Hypothalamus (tissue), 51 donors: ENCODE results near the gene RASGRP4.
"Not testable (repeated sequence)": the region's sequence is repeated elsewhere in the genome, so short reads cannot be mapped to it uniquely, and the experiment has no call there.

Experiments used
- DNase-seq, 51 donors: peaks; one replicate each; lab custom pipeline; 2025; lab: John Stamatoyannopoulos, UW

The RASGRP4 gene

DNA sequence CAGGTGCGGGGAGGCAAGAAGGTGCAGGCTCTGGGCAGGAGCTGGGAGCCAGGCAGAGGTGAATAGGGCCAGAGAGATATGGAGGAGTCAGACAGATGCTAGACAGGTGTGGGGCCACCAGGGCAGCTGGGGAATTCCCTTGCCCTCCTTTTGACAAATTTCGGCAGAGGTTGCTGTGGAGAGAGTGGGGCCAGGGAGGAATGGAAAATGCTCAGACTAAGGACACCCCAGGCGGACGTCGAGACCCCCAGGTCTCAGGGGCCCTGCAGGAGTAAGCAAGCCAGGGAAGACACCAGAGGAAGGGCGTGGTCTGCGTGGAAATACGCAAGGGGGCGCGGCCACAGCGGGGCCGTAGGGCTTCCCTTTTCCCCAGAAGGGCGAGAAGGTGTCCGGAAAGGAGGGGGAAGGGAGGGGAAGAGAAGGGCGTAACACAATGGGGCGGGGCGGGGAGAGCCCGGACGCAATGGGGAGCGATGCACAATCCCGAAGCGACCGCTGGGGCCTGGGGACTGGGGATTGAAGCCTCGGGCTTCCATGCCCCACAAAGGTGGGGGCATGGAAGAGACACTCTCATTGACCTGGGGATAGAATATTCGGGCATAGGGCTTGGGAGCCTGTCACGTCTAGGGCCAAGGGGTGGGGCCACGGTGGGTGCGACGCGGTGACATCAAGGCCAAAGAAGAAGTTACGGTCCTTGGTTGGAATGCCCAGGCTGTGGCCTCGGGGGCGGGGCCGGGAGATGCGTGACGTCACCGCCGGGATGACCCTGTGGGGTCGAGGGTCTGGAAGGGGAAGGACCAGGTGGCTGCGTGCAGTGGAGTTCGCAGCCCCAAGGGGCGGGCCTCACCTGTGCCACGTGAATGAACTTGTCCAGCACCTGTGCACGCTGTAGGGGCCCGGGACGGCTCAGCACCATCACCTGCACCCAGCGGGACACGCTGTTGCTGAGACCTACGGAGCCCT lies 8.2 kb downstream of the RASGRP4 start:
- peak in 6 of 51 donors; percentile 6 to 18 (median 12) for DNase-seq

DNA sequence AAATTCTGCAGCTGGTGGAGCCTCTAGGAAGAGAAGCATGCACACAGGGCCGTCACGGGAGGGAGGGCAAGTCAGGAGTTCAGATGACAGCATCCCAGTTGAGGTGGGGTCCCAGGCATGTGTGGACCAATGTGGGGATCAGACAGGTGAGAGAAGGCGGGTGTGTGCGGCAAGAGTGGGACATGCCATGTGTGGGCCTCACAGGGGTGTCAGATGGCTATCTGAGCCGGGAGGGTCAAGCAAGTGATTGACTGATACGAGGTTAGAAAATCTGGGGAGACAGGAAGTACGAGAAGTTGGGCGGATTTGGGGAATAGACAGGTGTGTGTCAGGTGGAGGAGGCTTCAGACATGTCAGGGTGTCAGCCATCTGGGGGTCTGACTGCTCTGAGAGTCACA lies 8.9 kb downstream of the RASGRP4 start:
- no peak for DNase-seq

DNA sequence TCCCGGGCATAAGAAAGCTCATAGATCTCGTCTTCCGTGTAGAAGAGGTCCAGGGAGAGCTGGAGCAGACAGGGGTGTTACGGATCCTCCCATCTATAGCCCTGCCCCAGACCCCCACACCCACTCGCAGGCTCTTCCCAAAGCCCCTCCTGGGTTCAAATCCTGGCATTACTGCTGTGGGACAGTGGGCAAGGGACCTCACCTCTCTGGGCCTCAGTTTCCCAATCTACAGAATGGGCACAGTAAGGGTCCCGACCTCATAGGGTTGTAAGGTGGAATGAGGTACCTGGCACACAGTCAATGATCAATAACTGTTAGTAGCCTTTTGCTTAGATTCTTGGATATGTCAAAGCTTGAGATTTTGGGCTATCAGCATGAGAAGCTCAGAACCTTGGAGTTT lies 12.6 kb downstream of the RASGRP4 start:
- no peak for DNase-seq

DNA sequence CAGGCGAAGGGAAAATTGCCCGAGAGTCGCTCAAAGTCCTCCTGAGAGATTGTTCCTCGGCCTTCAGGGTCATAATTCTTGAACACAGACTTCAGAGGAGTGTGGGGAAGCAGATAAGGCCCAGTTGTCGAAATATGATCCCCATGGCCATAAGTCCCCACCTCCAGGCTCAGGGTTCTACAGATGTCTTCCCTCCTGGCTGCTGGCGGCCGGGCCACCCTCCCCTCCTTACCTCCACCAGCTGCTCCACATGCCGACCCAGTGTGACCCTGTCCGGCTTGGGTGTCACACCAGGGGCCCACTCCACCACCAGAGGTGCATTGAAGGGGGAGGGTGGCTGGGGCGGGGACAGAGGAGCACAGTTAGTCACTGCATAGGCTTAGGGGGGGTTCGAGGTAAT lies 13.1 kb downstream of the RASGRP4 start:
- DNase-seq = no peak

DNA sequence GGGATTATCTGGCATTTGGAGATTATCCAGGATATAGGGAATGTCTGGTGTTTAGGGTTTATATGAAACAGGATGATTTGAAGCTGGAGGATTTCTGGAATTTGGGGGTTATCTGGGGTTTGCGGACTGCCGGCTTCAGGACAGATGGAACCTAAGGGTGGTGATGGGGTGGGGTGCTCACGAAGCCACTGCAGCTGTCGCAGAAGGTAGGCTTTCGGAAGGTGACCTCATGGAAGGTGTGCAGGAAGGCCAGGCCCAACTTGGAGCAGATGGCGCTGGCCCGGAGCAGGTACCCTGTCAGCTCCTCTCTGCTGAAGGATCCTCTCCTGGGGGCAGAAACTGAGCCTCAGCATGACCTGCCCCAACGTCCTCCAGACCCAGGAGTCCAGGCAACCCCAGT lies 13.5 kb downstream of the RASGRP4 start:
- DNase-seq = no peak

DNA sequence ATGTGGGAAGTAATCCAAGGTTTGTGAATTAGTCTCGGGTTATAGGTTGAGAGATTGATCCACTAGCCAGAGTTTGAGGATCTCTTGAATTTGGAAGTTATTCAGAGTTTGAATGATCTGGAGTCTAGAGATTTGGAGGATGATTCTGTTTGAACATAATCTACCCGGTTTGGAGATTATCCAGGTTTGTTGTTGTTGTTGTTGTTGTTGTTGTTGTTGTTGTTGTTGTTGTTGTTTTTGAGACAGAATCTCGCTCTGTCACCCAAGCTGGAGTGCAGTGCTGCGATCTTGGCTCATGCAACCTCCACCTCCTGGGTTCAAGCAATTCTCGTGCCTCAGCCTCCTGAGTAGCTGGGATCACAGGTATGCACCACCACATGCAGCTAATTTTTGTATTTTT lies 14.1 kb downstream of the RASGRP4 start:
- not testable (repeated sequence) for DNase-seq

DNA sequence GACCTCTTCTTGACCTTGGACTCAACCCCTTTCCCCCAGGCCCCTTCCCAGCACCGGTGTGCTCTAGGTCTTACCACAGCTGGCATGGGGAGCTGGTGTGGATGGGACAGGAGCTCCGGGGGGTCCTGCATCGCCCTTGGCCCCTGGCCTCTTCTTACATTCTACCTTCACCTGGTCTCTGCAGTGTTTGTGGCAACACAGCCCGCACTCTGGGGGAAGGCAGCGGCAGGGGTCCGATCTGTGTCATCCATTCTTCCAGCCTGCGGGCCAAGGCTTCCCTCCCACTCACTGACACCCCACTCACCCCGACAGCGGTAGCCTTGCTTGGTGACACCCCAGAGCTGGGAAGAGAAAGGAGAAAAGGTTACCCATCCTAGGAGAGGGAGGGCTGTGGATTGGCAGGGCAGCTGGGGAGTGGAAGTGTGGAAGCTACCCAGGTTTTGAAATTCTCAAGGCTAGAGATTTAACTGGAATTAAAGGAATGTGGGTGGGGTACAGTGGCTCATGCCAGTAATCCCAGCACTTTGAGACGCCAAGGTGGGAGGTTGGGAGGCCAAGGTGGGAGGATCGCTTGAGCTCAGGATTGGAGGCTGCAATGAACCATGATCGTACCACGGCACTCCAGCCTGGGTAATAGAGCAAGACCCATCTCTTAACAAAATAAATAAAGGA lies 14.8 kb downstream of the RASGRP4 start:
- DNase-seq = no peak

DNA sequence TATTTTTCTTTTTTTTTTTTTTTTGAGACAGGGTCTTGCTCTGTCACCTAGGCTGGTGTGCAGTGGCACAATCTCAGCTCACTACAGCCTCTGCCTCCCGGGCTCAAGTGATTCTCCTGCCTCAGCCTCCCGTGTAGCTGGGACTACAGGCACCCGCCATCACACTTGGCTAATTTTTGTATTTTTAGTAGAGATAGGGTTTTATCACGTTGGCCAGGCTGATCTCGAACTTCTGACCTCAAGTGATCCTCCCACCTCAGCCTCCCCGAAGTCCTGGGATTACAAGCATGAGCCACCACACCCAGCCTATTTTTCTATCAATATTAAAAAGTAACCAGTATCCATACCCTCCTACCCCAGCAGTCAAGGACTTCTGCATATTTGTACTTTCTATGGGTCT lies 15.6 kb downstream of the RASGRP4 start:
- not testable (repeated sequence) for DNase-seq

DNA sequence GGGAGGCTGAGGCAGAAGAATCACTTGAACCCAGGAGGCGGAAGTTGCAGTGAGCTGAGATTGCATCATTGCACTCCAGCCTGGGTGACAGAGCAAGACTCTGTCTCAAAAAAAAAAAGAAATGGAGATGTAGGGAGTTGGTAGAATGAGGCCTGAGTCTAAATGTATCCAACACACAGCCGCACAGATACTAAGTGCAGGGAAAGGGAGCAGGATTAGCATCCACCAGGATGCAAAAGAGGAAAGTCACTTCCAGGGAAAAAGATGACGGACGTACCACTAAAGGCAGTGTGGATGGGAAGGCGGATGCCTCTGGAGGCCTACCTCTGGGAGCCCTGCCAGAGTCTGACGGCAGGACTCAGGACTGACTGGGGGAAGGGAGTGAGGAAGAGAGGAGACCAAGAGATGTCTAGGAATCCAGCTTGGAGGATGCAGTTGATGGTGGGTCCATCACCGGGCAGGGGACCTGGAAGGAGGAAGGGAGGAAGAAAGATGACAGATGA lies 16.3 kb downstream of the RASGRP4 start:
- peak in 1 of 51 donors; percentile 8 for DNase-seq

DNA sequence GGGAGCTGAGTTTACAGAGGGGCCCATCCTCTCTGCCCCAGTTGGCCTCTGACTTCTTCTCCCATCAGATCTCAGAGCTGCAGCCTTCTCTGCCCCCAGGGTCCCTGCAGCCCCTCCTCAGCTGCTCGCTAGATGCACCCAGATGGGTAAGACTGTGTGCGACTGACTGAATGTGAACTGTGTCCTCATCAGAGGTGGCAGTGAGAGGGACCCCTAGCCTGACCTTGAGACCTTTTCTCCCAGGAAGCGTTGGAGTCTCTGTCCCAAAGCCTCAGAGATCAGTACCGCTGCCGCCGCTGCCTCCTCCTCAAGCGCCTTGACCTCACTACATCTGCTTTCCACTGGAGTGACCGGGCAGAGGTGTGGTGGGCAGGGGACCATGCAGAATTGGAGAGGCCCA lies 20.7 kb downstream of the RASGRP4 start:
- no peak for DNase-seq

DNA sequence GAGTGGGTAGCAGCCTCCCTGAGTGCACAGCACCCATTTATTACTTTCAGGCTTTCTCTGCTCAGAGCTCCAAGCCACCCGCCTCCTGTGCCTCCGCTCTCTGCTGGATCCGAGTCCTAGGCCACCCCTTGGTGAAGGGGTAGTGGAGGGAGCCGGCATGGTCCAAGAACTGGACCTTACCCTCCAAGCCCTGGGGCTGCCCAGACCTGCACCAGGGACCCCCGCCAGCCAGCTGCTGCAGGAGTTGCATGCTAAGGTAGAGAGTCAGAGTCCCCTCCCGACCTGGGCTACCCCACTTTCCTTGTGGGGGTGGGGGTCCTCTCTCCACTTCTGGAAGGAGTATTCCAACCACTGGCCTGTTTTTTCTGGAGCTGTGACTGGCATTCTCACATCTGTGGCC lies 21.2 kb downstream of the RASGRP4 start:
- DNase-seq = no peak

DNA sequence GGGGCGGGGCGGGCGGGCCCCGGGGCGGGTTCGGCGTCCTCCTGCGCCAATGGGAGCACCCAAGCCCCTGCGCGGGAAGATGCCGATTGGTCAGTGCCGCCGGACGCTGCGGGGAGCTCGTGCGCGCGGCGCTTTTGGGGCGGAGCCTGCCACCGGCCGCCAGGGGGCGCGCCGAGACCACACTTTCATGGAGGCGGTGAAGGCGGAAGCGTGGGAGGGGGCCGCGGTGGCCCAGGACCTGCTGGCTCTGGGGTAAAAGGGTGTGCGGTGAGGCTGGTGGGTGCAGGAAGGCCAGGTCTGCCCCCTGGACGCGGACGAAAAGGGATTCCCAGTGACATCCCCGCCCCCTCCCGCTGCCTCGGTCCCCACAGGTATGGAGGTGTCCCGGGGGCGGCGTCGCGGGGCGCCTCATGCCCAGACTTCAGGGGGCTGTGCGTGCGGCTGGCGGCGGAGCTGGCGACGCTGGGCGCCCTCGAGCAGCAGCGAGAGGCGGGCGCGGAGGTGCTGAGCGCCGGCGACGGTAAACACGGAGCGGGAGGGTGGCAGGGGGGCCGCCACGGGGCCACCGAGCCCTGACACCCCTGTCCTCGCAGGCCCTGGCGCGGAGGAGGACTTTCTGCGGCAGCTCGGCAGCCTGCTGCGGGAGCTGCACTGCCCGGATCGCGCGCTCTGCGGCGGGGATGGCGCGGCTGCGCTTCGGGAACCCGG lies 22.9 kb downstream of the RASGRP4 start, which contains the start of gene FAM98C:
TSS of gene FAM98C (plus strand) at position 127 of the 708 bp plus-strand sequence. CDS start at position 188, 61 bp downstream.
- peak; percentile 41 to 99 (median 95) for DNase-seq

DNA sequence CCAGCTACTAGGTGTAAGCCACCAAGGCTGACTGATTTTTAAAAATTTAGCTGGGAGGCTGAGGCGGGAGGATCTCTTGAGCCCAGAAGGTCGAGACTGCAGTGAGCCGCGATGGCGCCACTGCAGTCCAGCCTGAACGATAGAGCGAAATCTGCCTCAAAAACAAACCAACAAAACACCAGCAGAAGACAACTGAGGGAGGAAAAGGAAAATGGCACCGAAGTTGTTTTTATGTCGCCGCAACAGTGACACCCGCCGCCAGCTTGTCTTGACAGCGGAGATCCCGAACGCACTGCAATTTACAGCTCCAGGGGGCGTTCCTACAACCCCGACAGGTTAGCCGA lies 23.4 kb downstream of the RASGRP4 start:
- DNase-seq = no peak

DNA sequence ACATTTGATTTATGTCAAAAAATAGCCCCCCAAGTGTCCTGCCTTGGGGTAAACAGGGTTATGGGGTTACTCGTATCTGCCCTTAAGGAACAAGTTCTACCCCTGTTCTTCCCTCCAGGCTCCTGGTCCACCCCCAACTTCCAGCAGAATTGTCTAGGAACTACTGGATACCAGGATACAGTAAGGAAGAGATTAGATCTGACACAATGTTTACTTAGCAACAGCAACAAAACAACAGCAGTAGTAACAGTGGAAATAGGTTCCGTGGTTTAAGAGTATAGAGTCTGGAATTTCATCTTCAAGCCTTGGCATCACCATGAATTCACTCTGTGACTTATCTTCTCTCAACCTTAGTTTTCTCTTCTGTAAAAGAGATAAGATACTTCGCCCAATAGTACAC lies 24.9 kb downstream of the RASGRP4 start:
- DNase-seq = no peak

DNA sequence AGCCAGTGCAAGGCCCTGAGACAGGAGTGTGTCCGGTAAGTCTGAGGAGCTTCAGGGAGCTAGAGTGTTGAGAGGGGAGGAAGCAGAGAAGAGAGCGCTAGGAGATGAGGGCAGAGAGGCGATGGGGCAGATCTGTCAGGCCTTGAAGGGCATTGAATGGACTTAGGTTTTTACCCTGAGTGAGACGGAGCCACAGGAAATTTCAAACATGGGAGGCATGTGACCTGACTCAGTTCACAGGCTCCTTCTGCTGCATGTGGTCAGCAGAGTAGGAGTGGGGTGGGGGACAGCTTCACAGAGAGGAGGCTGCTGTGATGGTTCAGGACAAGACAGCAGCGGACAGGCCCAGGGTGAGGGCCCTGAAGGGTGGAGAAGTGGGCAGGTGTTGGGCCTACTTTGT lies 25.7 kb downstream of the RASGRP4 start:
- DNase-seq = no peak

DNA sequence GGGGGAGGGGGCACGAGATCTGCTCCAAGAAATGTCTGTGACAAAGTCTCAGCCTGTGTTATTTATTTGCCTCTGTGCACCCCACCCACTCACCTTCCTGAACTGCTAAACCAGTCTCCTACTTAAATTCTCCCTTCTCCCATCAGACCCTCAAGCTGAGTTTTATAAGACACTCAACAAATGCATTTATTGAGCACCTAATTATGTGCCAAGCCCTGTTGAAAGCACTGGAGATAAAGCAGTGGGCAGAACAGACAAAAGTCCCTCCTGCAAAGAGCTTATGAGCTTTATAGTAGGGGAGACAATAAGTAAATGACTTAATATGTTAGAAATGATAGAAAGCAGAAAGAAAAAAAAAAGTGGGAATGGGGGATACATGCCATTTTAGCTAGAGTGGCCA lies 26.5 kb downstream of the RASGRP4 start:
- no peak for DNase-seq

DNA sequence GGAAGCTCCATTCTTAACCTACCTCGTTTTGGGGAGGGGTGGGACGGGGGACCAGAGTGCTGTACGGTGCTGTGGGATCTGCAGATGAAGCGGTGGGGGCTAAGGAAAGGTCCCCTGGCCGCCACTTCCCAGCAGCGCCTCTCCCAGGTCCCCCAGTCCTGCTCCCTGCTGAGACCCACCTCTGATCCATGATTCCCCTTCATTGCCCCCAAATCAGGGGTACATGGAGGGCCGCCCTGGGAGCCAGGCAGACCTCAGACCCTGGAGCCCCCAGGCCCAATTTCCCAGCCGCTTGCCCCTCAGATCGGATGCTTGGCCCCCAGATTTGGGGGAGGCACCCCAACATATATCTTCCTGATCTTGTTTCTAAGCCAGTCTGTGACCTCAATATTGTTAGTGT lies 26.9 kb downstream of the RASGRP4 start:
- DNase-seq = no peak

DNA sequence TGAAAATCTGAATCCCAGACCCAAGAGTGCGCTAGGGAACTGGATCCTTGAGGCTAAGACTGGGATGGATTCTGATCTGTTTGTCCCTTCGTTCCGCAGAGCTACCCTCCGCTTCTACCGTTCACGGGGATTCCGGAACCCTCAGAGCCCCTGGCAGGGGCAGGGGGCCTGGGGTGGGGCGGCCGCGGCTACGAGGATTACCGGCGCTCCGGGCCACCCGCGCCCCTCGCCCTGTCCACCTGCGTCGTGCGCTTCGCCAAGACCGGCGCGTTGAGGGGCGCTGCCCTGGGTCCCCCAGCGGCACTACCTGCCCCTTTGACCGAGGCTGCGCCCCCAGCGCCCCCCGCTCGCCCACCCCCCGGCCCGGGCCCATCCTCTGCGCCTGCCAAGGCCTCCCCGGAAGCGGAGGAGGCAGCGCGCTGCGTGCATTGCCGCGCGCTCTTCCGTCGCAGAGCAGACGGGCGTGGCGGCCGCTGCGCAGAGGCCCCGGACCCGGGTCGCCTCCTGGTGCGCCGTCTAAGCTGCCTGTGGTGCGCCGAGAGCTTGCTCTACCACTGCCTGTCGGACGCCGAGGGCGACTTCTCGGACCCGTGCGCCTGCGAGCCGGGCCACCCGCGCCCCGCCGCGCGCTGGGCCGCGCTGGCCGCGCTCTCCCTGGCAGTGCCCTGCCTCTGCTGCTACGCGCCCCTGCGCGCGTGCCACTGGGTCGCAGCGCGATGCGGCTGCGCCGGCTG lies 30.5 kb downstream of the RASGRP4 start:
- DNase-seq = no peak

DNA sequence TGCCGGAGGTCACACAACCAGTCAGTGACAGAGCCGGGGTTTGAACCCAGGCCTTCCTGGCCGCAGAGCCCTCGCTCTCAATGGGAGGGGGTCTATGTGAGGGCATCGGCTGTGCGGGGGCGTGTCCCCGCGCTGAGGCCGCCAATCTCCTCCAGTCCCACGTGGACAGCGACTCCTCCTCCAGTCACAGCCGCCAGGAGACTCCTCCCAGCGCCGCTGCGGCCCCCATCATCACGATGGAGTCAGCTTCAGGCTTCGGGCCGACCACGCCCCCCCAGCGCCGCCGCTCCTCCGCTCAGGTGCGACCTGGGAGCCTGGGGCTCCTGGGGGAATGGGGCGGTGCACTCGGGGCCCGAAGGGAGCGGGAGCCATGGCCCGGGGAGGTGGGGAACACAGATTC lies 31.5 kb downstream of the RASGRP4 start:
- DNase-seq = no peak

DNA sequence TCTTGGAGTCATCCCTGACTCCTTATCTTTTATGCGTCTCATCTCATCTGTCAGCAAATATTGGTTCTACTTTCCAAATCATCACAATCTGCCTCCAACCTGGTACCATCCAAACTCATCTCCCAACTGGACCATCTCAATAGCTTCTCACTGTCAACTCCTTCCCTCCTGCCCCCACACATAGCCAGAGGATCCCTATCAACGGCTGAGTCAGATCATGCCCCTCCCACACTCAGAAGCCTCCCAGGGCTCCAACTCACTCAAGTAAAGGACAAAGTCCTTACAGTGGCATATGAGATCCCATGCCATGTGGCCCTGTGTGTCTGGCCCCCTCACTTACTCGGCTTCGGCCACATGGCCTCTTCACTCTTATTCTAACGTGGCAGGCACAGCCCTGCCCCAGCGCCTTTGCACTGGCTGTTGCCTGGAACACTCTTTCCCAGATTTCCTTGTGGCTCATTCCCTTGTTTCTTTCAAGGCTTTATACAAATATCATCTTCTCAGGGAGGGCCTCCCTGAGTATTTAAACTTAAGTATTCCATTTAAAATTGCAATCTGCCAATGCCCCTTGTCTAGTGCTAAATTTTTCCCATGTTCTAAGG lies 33.2 kb downstream of the RASGRP4 start:
- DNase-seq = peak in 1 of 51 donors; percentile 8
